HepG2 (cell line): ENCODE measurements around the gene ZNF292. TPM values are rescaled to one million over a fixed set of nuclear protein-coding genes. Genes with fewer than 3 reads are reported as not detected.

Experiments
- ASH2L ChIP-seq: fragments of 300-600, 200-600 bp; sonication (generic); IDR thresholded peaks from 2 replicates; pipeline ENCODE4 v1.7.0; 2017; ENCODE audit warnings: low read depth, mild to moderate bottlenecking, moderate library complexity, mixed read lengths, low read length; ENCODE audit not compliant: insufficient read length
- CCAR2 ChIP-seq: fragments of 200-400 bp; formaldehyde crosslinking; optimal IDR thresholded peaks from 2 replicates; pipeline ENCODE3; 2018; ENCODE audit warnings: low read depth, mild to moderate bottlenecking, low read length, moderate library complexity
- KDM5A ChIP-seq: fragments of 200-600 bp; sonication (generic); IDR thresholded peaks from 2 replicates; pipeline ENCODE4 v1.7.0; 2018; ENCODE audit warnings: antibody characterized with exemption, mild to moderate bottlenecking, low read length, borderline replicate concordance
- NFKBIZ ChIP-seq: IDR thresholded peaks from 2 replicates; pipeline ENCODE4 v1.6.1; 2018; ENCODE audit warnings: missing genetic modification reagents, missing compliant biosample characterization
- NRL ChIP-seq: sonication (generic); formaldehyde crosslinking; IDR thresholded peaks from 2 replicates; pipeline ENCODE4 v1.5.0; 2020; ENCODE audit warnings: missing genetic modification reagents, mild to moderate bottlenecking, moderate library complexity, borderline replicate concordance
- POLR2A ChIP-seq, 2 experiments: IDR thresholded peaks; 2 replicates each; pipeline ENCODE4 v1.6.1; 2011; ENCODE audit warnings: low read depth in 2 of 2, low read length in 2 of 2, mild to moderate bottlenecking in 1 of 2, moderate library complexity in 1 of 2; ENCODE audit not compliant: insufficient read depth in 1 of 2
- SRY ChIP-seq: sonication (generic); formaldehyde crosslinking; IDR thresholded peaks from 2 replicates; pipeline ENCODE4 v1.8.0; 2022; ENCODE audit warnings: mild to moderate bottlenecking, missing genetic modification reagents
- YEATS4 ChIP-seq: sonication (generic); formaldehyde crosslinking; IDR thresholded peaks from 2 replicates; pipeline ENCODE4 v1.4.0; 2020; ENCODE audit warnings: missing genetic modification reagents, borderline replicate concordance
- ZFYVE20 ChIP-seq: sonication (generic); formaldehyde crosslinking; IDR thresholded peaks from 2 replicates; pipeline ENCODE4 v1.8.0; 2023; ENCODE audit warnings: low read depth, mild to moderate bottlenecking, moderate library complexity, missing genetic modification reagents, borderline replicate concordance
- ZNF333 ChIP-seq: sonication (generic); formaldehyde crosslinking; IDR thresholded peaks from 2 replicates; pipeline ENCODE4 v1.4.0; 2020; ENCODE audit warnings: mild to moderate bottlenecking, missing genetic modification reagents, borderline replicate concordance
- ZNF33B ChIP-seq: sonication (generic); formaldehyde crosslinking; IDR thresholded peaks from 2 replicates; pipeline ENCODE4 v1.5.1; 2020; ENCODE audit warnings: mild to moderate bottlenecking, missing genetic modification reagents
- ZNF501 ChIP-seq: sonication (generic); formaldehyde crosslinking; IDR thresholded peaks from 2 replicates; pipeline ENCODE4 v1.5.1; 2020; ENCODE audit warnings: mild to moderate bottlenecking, moderate library complexity, missing genetic modification reagents
- ZNF672 ChIP-seq: sonication (generic); formaldehyde crosslinking; IDR thresholded peaks from 2 replicates; pipeline ENCODE4 v1.8.1; 2022; ENCODE audit warnings: missing genetic modification reagents
- ZNF75D ChIP-seq: sonication (generic); formaldehyde crosslinking; IDR thresholded peaks from 2 replicates; pipeline ENCODE4 v1.8.1; 2023; ENCODE audit warnings: missing genetic modification reagents, mild to moderate bottlenecking, borderline replicate concordance
- polyA plus RNA-seq, 8 experiments: library from polyadenylated mRNA; depleted of rRNA in 3 of 8; stranded (reverse) in 7 of 8; unstranded in 1 of 8; fragments of >200 nt; fragmentation: Illumina TruSeq in 4 of 8; extraction: Trizol in 4 of 8; gene quantifications; 2 replicates each; pipeline versions ENCODE4 v1.2.1 to v1.2.3, GENCODE V29; 2011 to 2016; ENCODE audit warnings: low read depth in 4 of 8, missing spikeins in 1 of 8, mixed read lengths in 1 of 8; ENCODE audit not compliant: insufficient read depth in 1 of 8
- total RNA-seq, 5 experiments: library from RNA; depleted of rRNA; stranded (reverse); fragments of >200 nt; fragmentation: Illumina TruSeq; extraction: Trizol; gene quantifications; 2 replicates each; pipeline ENCODE4 v1.2.3, GENCODE V29; 2016; ENCODE audit warnings: low read depth in 1 of 5
- TF ChIP-seq, protein P1 (sequence below): sonication (generic); formaldehyde crosslinking; IDR thresholded peaks from 2 replicates; pipeline ENCODE4 v1.5.1; 2020; ENCODE audit warnings: mild to moderate bottlenecking, missing genetic modification reagents, borderline replicate concordance
- TF ChIP-seq, protein P2 (sequence below): sonication (generic); formaldehyde crosslinking; IDR thresholded peaks from 2 replicates; pipeline ENCODE4 v1.4.0; 2020; ENCODE audit warnings: missing genetic modification reagents, borderline replicate concordance
- TF ChIP-seq, protein P3 (sequence below): IDR thresholded peaks from 2 replicates; pipeline ENCODE4 v1.6.1; 2016; ENCODE audit warnings: low read depth
- TF ChIP-seq, protein P4 (sequence below): sonication (generic); formaldehyde crosslinking; IDR thresholded peaks from 2 replicates; pipeline ENCODE4 v1.8.0; 2022; ENCODE audit warnings: missing genetic modification reagents, mild to moderate bottlenecking, moderate library complexity, borderline replicate concordance
- TF ChIP-seq, protein P5 (sequence below): sonication (generic); formaldehyde crosslinking; IDR thresholded peaks from 2 replicates; pipeline ENCODE4 v1.5.1; 2020; ENCODE audit warnings: missing genetic modification reagents, mild to moderate bottlenecking, borderline replicate concordance

The ZNF292 gene
- total and polyA plus RNA-seq, 2 of the 13 experiments (the other 11 are each of a cell fraction or from before 2014, with no cell fraction given): 9.9 to 12.8 TPM

DNA sequence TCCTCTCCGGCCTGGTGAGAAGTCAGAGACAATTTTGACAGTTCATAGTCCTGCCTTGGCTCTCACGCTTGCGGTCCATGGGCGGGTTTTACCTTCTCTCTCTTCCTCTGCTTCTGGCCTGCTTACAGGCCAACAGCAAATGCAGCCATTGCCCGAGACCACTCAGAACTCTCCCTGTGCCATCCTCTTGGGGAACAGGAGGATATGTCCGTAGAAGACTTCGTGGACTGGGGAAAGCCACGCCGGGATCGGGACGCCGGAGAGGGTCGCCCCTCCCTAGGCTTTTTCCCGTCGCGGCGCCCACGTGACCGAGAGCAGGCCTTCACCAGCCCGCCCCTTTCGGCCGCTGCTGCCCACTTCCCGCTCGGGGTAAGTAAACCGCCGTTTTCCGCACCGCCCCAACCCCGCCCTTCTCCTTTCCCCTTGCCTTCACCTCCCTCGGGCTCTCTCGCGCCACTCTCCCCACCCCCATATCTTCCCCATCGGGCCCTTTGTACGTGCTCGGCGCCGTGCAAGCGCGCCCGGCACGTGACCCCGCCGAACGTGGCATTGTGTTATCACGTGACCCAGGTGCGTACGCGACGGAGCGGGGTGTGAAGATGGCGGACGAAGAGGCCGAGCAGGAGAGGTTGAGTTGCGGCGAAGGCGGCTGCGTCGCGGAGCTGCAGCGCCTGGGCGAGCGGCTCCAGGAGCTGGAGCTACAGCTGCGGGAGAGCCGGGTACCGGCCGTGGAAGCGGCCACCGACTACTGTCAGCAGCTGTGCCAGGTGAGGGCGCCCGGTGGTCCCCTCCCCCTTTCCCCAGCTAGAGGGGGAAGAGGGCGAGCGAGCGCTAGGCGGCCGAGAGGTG, at the start of gene ZNF292 (continued):
- TF ChIP-seq, protein P1, sequence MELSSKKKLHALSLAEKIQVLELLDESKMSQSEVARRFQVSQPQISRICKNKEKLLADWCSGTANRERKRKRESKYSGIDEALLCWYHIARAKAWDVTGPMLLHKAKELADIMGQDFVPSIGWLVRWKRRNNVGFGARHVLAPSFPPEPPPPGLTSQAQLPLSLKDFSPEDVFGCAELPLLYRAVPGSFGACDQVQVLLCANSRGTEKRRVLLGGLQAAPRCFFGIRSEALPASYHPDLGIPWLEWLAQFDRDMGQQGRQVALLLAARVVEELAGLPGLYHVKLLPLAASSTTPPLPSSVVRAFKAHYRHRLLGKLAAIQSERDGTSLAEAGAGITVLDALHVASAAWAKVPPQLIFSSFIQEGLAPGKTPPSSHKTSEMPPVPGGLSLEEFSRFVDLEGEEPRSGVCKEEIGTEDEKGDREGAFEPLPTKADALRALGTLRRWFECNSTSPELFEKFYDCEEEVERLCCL (CRISPR knock-in tag): no peak
- TF ChIP-seq NFKBIZ (CRISPR knock-in tag): no peak
- TF ChIP-seq CCAR2: no peak
- TF ChIP-seq ZNF333 (CRISPR knock-in tag): no peak; the same call in 1 of the 2 replicates
- TF ChIP-seq KDM5A: peak; percentile 89
- TF ChIP-seq, protein P2, sequence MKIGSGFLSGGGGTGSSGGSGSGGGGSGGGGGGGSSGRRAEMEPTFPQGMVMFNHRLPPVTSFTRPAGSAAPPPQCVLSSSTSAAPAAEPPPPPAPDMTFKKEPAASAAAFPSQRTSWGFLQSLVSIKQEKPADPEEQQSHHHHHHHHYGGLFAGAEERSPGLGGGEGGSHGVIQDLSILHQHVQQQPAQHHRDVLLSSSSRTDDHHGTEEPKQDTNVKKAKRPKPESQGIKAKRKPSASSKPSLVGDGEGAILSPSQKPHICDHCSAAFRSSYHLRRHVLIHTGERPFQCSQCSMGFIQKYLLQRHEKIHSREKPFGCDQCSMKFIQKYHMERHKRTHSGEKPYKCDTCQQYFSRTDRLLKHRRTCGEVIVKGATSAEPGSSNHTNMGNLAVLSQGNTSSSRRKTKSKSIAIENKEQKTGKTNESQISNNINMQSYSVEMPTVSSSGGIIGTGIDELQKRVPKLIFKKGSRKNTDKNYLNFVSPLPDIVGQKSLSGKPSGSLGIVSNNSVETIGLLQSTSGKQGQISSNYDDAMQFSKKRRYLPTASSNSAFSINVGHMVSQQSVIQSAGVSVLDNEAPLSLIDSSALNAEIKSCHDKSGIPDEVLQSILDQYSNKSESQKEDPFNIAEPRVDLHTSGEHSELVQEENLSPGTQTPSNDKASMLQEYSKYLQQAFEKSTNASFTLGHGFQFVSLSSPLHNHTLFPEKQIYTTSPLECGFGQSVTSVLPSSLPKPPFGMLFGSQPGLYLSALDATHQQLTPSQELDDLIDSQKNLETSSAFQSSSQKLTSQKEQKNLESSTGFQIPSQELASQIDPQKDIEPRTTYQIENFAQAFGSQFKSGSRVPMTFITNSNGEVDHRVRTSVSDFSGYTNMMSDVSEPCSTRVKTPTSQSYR (CRISPR knock-in tag): peak; percentile 91; the same call in 1 of the 2 replicates
- TF ChIP-seq, protein P3, sequence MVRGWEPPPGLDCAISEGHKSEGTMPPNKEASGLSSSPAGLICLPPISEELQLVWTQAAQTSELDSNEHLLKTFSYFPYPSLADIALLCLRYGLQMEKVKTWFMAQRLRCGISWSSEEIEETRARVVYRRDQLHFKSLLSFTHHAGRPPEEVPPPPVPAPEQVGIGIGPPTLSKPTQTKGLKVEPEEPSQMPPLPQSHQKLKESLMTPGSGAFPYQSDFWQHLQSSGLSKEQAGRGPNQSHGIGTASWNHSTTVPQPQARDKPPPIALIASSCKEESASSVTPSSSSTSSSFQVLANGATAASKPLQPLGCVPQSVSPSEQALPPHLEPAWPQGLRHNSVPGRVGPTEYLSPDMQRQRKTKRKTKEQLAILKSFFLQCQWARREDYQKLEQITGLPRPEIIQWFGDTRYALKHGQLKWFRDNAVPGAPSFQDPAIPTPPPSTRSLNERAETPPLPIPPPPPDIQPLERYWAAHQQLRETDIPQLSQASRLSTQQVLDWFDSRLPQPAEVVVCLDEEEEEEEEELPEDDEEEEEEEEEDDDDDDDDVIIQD (CRISPR knock-in tag): peak; percentile 70; the same call in 1 of the 2 replicates
- TF ChIP-seq NRL (CRISPR knock-in tag): peak; percentile 63; the same call in 1 of the 2 replicates
- TF ChIP-seq, protein P4, sequence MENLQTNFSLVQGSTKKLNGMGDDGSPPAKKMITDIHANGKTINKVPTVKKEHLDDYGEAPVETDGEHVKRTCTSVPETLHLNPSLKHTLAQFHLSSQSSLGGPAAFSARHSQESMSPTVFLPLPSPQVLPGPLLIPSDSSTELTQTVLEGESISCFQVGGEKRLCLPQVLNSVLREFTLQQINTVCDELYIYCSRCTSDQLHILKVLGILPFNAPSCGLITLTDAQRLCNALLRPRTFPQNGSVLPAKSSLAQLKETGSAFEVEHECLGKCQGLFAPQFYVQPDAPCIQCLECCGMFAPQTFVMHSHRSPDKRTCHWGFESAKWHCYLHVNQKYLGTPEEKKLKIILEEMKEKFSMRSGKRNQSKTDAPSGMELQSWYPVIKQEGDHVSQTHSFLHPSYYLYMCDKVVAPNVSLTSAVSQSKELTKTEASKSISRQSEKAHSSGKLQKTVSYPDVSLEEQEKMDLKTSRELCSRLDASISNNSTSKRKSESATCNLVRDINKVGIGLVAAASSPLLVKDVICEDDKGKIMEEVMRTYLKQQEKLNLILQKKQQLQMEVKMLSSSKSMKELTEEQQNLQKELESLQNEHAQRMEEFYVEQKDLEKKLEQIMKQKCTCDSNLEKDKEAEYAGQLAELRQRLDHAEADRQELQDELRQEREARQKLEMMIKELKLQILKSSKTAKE (CRISPR knock-in tag): peak; percentile 94
- TF ChIP-seq ZNF33B (CRISPR knock-in tag): peak; percentile 94
- TF ChIP-seq POLR2A (IDR thresholded peaks at IDR 0.05; ENCODE audit: insufficient read depth in 1 of 2, low read depth in 2 of 2, low read length in 2 of 2): peak in 1 of 2 experiments; percentile 78; a peak in 2 of 4 replicates
- no peak for TF ChIP-seq ZFYVE20 (CRISPR knock-in tag)
- peak; percentile 99 for TF ChIP-seq ZNF501
- TF ChIP-seq SRY (CRISPR knock-in tag): no peak
- peak; percentile 99 for TF ChIP-seq YEATS4 (CRISPR knock-in tag)
- peak; percentile 98 for TF ChIP-seq ASH2L
- TF ChIP-seq, protein P5, sequence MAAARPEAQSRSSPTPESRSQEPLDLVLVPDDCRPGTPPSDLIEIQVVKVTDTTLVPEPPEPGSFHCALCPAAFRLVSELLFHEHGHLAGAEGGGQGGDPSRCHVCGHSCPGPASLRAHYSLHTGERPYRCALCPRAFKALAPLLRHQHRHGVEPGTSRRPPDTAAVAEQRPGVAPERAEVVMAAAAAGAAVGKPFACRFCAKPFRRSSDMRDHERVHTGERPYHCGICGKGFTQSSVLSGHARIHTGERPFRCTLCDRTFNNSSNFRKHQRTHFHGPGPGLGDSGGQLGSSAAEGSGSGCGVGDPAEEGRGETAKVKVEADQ: peak; percentile 79; the same call in 1 of the 2 replicates
- TF ChIP-seq ZNF672: peak; percentile 95; the same call in 1 of the 2 replicates
- TF ChIP-seq ZNF75D (CRISPR knock-in tag): 0 out of 2 replicates have a peak, but pooled peaks have one; percentile 19
